Endothelial cell of umbilical vein (primary cell): ENCODE results near the gene ATOSA.

Source experiments
- EZH2 ChIP-seq: IDR thresholded peaks from 2 replicates; pipeline ENCODE4 v1.6.1; 2012; ENCODE audit warnings: borderline replicate concordance, low read depth, mild to moderate bottlenecking, moderate library complexity, low read length, inconsistent platforms; ENCODE audit not compliant: severe bottlenecking
- JUN ChIP-seq: IDR thresholded peaks from 2 replicates; pipeline ENCODE4 v1.6.1; 2011; ENCODE audit warnings: borderline replicate concordance, low read depth; ENCODE audit not compliant: insufficient read length, insufficient read depth
- MYC ChIP-seq: IDR thresholded peaks from one replicate; pipeline ENCODE4 v1.6.1; 2011; ENCODE audit warnings: mild to moderate bottlenecking, low read depth, low read length
- POLR2A ChIP-seq: IDR thresholded peaks from 2 replicates; pipeline ENCODE4 v1.6.1; 2012; ENCODE audit warnings: low read depth, mild to moderate bottlenecking, control low read depth, low read length
- POLR2AphosphoS5 ChIP-seq: IDR thresholded peaks from 2 replicates; pipeline ENCODE4 v1.6.1; 2012; ENCODE audit warnings: low read depth, mild to moderate bottlenecking, control low read depth, low read length, moderate library complexity; ENCODE audit not compliant: insufficient read depth
- TF ChIP-seq, protein P1 (sequence below), 2 donors: IDR thresholded peaks; 1 replicate in 1 of 2; 2 replicates in 1 of 2; pipeline ENCODE4 v1.5.1; 2011; ENCODE audit warnings: low read length in 2 of 2, mild to moderate bottlenecking in 2 of 2, moderate library complexity in 2 of 2, control low read depth in 1 of 2, inconsistent platforms in 1 of 2, low read depth in 1 of 2; ENCODE audit not compliant: insufficient read depth in 1 of 2; ENCODE audit errors: extremely low read depth in 1 of 2

DNA sequence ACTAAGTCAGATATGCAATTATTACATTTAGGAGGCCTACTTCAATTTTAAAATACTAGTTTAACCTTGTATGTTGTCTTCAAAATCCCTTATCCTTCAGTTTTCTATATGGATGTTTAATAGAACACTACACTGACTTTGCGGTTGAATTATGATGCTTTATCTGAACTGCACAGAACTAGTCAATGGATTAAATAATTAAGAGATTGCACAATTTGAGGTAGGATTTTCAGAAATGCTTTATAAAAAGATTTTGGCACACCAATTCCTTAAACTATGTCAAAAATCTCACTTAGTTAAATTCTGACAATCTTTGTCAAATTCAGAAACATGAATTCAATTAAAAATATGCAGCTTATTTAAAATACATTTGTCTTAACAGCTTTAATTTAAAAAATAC is 28.1 kb downstream of the ATOSA start:
- TF ChIP-seq, protein P1, sequence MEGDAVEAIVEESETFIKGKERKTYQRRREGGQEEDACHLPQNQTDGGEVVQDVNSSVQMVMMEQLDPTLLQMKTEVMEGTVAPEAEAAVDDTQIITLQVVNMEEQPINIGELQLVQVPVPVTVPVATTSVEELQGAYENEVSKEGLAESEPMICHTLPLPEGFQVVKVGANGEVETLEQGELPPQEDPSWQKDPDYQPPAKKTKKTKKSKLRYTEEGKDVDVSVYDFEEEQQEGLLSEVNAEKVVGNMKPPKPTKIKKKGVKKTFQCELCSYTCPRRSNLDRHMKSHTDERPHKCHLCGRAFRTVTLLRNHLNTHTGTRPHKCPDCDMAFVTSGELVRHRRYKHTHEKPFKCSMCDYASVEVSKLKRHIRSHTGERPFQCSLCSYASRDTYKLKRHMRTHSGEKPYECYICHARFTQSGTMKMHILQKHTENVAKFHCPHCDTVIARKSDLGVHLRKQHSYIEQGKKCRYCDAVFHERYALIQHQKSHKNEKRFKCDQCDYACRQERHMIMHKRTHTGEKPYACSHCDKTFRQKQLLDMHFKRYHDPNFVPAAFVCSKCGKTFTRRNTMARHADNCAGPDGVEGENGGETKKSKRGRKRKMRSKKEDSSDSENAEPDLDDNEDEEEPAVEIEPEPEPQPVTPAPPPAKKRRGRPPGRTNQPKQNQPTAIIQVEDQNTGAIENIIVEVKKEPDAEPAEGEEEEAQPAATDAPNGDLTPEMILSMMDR (IDR thresholded peaks at IDR 0.05; ENCODE audit: extremely low read depth in 1 of 2, insufficient read depth in 1 of 2, low read depth in 1 of 2, low read length in 2 of 2) = no peak
- TF ChIP-seq POLR2AphosphoS5 = no peak
- no peak for TF ChIP-seq EZH2
- no peak for TF ChIP-seq JUN
- no peak for TF ChIP-seq POLR2A
- no peak for TF ChIP-seq MYC
